Heart right ventricle (tissue), 16 donors: ENCODE measurements around the gene VWA5B1. TPM values are rescaled to one million over a fixed set of nuclear protein-coding genes. Genes with fewer than 3 reads are reported as not detected.

Experiments used
- ATAC-seq, 8 donors: fragments of 200-7000 bp; cut with Tn5 transposase; one replicate each; pipeline ENCODE4 v1.9.1; 2020; ENCODE audit warnings: mild to moderate bottlenecking in 8 of 8, moderate library complexity in 8 of 8, moderate number of reproducible peaks in 1 of 8
- DNase-seq, 2 donors: peaks; one replicate each; pipeline ENCODE4 v3.0.0-alpha.2; 2020
- H3K27ac ChIP-seq, 10 donors: fragments of 200-600 bp; sonication (generic) in 2 of 10; one replicate each; pipeline versions ENCODE4 v1.5.0 to v1.8.0; 2020 to 2022; ENCODE audit warnings: mild to moderate bottlenecking in 3 of 10
- H3K27me3 ChIP-seq, 7 donors: fragments of 200-600 bp; one replicate each; pipeline ENCODE4 v1.8.0; 2021 to 2022; ENCODE audit warnings: mild to moderate bottlenecking in 2 of 7
- H3K36me3 ChIP-seq, 9 donors: fragments of 200-600 bp; sonication (generic) in 1 of 9; one replicate each; pipeline versions ENCODE4 v1.5.0 to v1.8.0; 2020 to 2022; ENCODE audit warnings: mild to moderate bottlenecking in 2 of 9
- H3K4me1 ChIP-seq, 9 donors: fragments of 200-600 bp; sonication (generic) in 1 of 9; one replicate each; pipeline versions ENCODE4 v1.5.0 to v1.8.0; 2020 to 2022; ENCODE audit warnings: mild to moderate bottlenecking in 4 of 9
- H3K4me3 ChIP-seq, 10 donors: fragments of 200-600 bp; sonication (generic) in 2 of 10; one replicate each; pipeline versions ENCODE4 v1.5.0 to v1.8.0; 2020 to 2022; ENCODE audit warnings: mild to moderate bottlenecking in 7 of 10, moderate library complexity in 2 of 10
- H3K9me3 ChIP-seq, 11 donors: fragments of 200-600 bp in 10 of 11; sonication (generic) in 2 of 11; one replicate each; pipeline versions ENCODE4 v1.5.0 to v1.8.0; 2013 to 2022; ENCODE audit warnings: mild to moderate bottlenecking in 2 of 11, control low read depth in 1 of 11, moderate library complexity in 1 of 11
- whole genome bisulfite sequencing, 2 donors: extraction: QIAGEN DNeasy Blood & Tissue Kit; methylation state at CpG; one replicate each; pipeline ENCODE4 v1.1.7; 2013; ENCODE audit warnings: inconsistent platforms in 1 of 2; 5-methylcytosine and 5-hydroxymethylcytosine counted together
- intact Hi-C, 10 donors: fragments of 100-400 bp; cut with DNase I; formaldehyde crosslinking; loops; one replicate each; pipeline versions ENCODE4 v1.11.1 to v1.14.2; 2022
- polyA plus RNA-seq, 2 donors: library from polyadenylated mRNA; stranded (reverse); fragments of 200-250 nt; gene quantifications; one replicate each; pipeline ENCODE4 v1.2.3, GENCODE V29; 2013
- total RNA-seq, 10 donors: library from RNA; stranded (reverse); fragmentation: NEBNext Ultra II Directional in 3 of 10; extraction: Animal tissue kit (Norgen Biotek cat#: 25700) in 3 of 10; gene quantifications; one replicate each; pipeline versions ENCODE4 v1.2.1 to v1.2.4, GENCODE V29; 2021 to 2023
- TF ChIP-seq, protein P1 (sequence below), 9 donors: fragments of 200-600 bp; sonication (generic) in 2 of 9; IDR thresholded peaks; one replicate each; pipeline versions ENCODE4 v1.5.0 to v1.8.0; 2021 to 2022; ENCODE audit warnings: antibody characterized with exemption in 9 of 9, mild to moderate bottlenecking in 5 of 9, moderate library complexity in 1 of 9
- donor health status: Arrhythmogenic right ventricular cardiomyopathy.
- donor health status: ischemic (EF 13 %, LVEDD 7.1; RV severe dilation, severe dysfunction).
- donor health status: healthy with polysubstance abuse.
- donor health status: DM: no; HTN: yes; CAD: no.
- donor health status: DM: no; HTN: no; CAD: no.
- donor health status: ischemic (EF 25% LVEDD 6.9; RV normal size, moderate dysfunction).
- donor health status: ischemic (EF 25% LVEDD 5.7; RV mildly dilated, moderate dysfunction).
- donor health status: healthy.
- donor health status: DM: yes; HTN: yes; CAD: no.
- donor health status: Ischemic cardiomyopathy.
- donor health status: ischemic (EF 35%, LVEDD 5.7; RV mildly dilated, moderate dysfunction).
- donor health status: nonischemic (EF 11% LVEDD 7.7; RV severe dilation, severe dysfunction).
- donor health status: DM: yes; HTN: yes; CAD: no.
- donor health status: PGD.
- donor health status: ischemic (EF 29% LVEDD 5.4; RV normal size, mild dysfunction).
- donor health status: nonischemic (EF 23%, LVEDD 6.1; RV moderate dilation, normal function).

Gene VWA5B1
- total and polyA plus RNA-seq, 12 donors: 0.03 to 1.2 (median 0.18) TPM; not detected in 9

DNA sequence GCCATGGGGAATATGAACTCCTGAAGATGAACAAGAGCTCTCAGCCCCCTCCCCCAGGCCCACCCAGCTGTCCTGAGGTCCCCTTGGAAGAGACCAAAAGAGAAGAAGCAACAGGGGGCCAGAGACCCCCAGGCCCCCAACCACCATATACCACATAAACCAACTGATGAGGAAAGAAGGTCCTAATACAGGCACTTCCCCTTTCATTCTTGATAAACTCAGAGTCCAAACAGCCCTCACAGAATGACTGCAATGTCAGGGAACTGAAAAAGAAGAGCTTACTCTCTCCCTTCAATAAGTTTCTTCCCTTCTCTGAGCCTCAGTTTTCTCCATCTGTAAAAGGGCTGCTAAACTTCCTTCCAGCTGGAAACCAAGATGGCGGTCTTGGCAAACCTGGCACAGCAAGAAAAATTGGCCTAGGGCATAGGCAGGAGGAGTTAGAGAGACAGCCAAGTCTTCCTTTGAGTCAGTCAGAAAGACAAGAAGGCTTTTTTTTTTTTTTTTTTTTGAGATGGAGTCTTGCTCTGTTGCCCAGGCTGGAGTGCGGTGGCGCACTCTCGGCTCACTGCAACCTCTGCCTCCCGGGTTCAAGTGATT, 90.5 kb downstream of the VWA5B1 start:
- Histone ChIP-seq H3K4me3 (no peak overlapping the region), H3K27ac (no peak overlapping the region), H3K4me1 (peaks cover 0 to 5% (median 0%) of the 10 kb centered on the region in 9 donors), H3K27me3 (peaks cover 0 to 89% (median 50%) of the 10 kb centered on the region in 7 donors), H3K36me3 (no peaks in the 10 kb centered on the region), H3K9me3 (no peaks in the 10 kb centered on the region)
- DNase-seq (no peak), ATAC-seq (no peak)
- 88 to 94% methylated on average over 5 of the region's 5 CpGs for WGBS, 2 donors
- intact Hi-C loops: loop anchor here in 1 of 10 donors (2.0 kb wide), 1 partner anchor 112 kb away; no protein-coding TSS in a partner anchor
- TF ChIP-seq, protein P1, sequence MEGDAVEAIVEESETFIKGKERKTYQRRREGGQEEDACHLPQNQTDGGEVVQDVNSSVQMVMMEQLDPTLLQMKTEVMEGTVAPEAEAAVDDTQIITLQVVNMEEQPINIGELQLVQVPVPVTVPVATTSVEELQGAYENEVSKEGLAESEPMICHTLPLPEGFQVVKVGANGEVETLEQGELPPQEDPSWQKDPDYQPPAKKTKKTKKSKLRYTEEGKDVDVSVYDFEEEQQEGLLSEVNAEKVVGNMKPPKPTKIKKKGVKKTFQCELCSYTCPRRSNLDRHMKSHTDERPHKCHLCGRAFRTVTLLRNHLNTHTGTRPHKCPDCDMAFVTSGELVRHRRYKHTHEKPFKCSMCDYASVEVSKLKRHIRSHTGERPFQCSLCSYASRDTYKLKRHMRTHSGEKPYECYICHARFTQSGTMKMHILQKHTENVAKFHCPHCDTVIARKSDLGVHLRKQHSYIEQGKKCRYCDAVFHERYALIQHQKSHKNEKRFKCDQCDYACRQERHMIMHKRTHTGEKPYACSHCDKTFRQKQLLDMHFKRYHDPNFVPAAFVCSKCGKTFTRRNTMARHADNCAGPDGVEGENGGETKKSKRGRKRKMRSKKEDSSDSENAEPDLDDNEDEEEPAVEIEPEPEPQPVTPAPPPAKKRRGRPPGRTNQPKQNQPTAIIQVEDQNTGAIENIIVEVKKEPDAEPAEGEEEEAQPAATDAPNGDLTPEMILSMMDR (IDR thresholded peaks at IDR 0.05): no peak

DNA sequence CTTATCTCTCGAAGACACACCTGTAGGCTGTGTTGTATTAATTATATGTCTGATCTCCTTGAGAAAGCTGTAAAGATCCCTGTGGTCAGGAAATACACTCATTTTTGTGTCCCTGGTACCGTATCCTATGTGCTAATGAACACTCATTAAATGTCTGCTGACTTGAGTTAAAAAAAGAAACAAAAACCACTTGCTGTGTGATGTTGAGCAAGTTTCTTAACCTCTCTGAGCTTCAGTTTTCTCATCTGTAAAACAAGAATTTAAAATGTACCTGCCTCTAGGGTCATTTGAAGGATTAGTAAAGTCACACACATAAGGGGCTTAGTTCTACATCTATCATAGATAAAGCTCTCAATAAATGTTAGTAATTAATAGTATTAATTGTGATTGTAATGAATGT, 91.3 kb downstream of the VWA5B1 start:
- H3K27me3 ChIP-seq: peaks cover 0 to 89% (median 53%) of the 10 kb centered on the region in 7 donors
- no peak overlapping the region for H3K27ac ChIP-seq
- ATAC-seq (no peak), DNase-seq (no peak)
- no peaks in the 10 kb centered on the region for H3K36me3 ChIP-seq
- WGBS, 2 donors: 76 to 78% methylated on average over 2 of the region's 2 CpGs
- no peaks in the 10 kb centered on the region for H3K9me3 ChIP-seq
- TF ChIP-seq, protein P1 (IDR thresholded peaks at IDR 0.05): no peak
- no peak overlapping the region for H3K4me3 ChIP-seq
- intact Hi-C loops: loop anchor here in 1 of 10 donors (2.0 kb wide), 1 partner anchor 111 kb away; no protein-coding TSS in a partner anchor
- peaks cover 0 to 5% (median 0%) of the 10 kb centered on the region in 9 donors for H3K4me1 ChIP-seq

DNA sequence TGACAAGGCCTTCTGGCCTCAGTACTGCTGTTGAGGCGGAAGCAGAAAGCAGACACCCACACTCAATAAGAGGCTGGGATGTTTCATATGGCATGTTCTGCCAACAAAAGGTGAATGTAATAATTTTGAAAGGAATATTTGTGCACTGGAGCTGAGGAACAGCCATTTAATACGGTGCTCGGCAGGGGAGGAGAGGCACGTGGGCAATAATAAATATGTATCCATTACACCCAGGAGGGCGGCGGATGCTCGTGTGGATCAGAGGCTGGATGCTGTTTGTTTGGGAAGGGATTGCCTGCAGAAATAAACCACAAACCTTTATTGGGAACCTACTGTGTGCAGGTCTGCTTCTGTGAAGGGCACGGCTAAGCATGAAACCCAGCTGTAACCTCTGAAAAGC, 92.0 kb downstream of the VWA5B1 start:
- intact Hi-C loops: no loop called here
- Histone ChIP-seq H3K4me3 (no peak overlapping the region), H3K27ac (no peak overlapping the region), H3K4me1 (peaks cover 0 to 5% (median 0%) of the 10 kb centered on the region in 9 donors), H3K9me3 (no peaks in the 10 kb centered on the region), H3K36me3 (no peaks in the 10 kb centered on the region), H3K27me3 (peaks cover 0 to 89% (median 57%) of the 10 kb centered on the region in 7 donors)
- ATAC-seq (no peak), DNase-seq (no peak)
- WGBS, 2 donors: 89 to 91% methylated on average over 8 of the region's 8 CpGs
- TF ChIP-seq, protein P1 (IDR thresholded peaks at IDR 0.05): no peak

DNA sequence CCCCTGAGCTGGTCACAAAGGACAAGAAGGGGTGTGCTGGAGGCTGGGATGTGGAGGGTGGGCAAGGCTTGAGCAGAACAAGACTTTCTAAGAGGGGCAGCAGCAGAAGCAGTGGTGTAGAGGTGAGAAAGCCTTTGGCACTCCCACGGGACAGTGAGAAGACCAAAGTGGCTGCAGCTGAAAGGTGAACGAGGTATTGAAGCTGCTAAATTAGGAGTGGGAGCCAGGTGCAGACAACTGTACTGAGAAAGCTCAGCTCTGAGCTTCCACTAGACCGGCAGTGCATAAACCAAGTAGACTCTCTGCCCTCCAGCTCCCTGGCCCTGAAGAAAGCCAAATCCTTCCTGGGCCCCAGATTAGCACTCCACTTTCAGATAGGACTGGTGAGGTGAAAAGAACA, 93.0 kb downstream of the VWA5B1 start:
- Histone ChIP-seq H3K4me1 (peaks cover 0 to 5% (median 0%) of the 10 kb centered on the region in 9 donors), H3K36me3 (no peaks in the 10 kb centered on the region), H3K4me3 (no peak overlapping the region), H3K27ac (no peak overlapping the region), H3K27me3 (peaks cover 0 to 88% (median 62%) of the 10 kb centered on the region in 7 donors), H3K9me3 (no peaks in the 10 kb centered on the region)
- no peak for DNase-seq
- TF ChIP-seq, protein P1 (IDR thresholded peaks at IDR 0.05): no peak
- no peak for ATAC-seq
- WGBS, 2 donors: 39 to 54% methylated on average over 3 of the region's 3 CpGs
- intact Hi-C loops: no loop called here
